GM19099 (cell line): ENCODE data around the gene DNASE2.

Experiments used
- POLR2A ChIP-seq: IDR thresholded peaks from 3 replicates; pipeline ENCODE4 v1.6.1; 2011; ENCODE audit warnings: low read depth; ENCODE audit not compliant: insufficient read length; ENCODE audit errors: extremely low read depth

The DNASE2 gene

DNA sequence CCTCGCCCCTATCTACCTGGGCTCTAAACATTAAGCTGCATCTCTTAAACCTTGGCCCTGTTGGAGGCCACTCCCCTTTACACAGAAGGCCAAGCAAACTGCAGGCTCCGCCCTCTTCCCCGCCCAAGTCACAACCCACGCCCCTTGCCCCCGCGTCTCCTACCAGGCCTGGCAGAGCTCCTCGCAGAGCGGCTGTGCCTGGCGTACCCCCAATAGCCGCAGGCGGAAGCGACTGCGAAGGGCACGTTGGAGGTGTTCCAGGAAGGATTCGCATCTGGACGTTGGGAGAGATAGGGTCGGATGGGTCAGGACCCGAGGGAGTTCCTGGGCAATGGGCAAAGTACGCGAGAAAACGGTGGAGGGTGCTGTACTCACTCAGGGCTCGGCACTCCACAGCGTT, 52.8 kb downstream of the DNASE2 start:
- no peak for TF ChIP-seq POLR2A

DNA sequence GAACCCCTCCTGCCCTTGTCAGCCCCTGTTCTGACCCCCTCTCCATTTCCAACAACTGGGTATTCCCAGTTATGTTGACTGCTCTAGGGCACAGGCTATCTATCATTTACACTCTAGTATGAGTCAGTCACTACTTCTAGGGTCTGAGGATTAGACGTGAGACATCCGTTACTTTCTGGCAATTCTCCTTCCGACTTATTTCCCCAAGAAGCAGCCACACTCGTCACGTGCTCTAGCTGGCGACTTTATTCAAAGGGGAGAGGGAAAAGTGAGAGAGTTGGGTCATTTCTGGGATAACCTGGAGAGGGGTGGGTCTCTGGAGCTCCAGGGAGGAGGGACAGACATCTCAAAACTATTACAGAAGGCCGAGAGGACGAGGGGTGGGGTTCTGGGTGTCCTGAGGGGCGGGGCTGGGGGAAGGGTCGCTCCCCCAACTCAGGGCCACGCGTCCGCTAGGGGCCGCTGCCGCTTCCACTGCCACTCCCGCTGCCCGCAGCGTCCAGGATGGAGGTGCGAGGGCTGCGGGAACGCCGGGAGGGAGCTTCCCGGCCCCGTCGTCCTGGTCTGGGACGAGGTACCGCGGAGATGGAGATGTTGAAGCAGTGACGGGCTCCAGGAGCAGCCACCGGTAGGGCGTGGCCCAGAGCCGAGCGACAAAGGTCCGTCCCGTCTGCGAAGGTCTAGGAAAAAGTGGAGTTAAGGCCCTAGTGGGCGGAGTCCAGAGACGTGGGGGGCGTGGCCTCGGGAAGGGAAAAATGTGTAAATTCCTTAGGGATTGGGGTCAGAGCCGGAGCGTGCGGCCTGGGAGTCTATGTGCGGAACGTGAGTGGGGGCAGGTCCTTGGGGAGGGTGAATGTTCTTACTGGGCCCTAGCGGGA, 55.8 kb downstream of the DNASE2 start:
- TF ChIP-seq POLR2A: no peak
